ENCODE data around the gene ZDHHC11. TPM values are rescaled to one million over a fixed set of nuclear protein-coding genes. Genes with fewer than 3 reads are reported as not detected.

ZDHHC11 gene
- total and polyA plus RNA-seq, 2 of the 4 experiments (the other 2 are of a cell fraction), result 0.36 to 1.6 TPM

- ATAC-seq (ENCODE audit: low read depth) (no peak), DNase-seq (no peak)
- H3K23ac ChIP-seq (ENCODE audit: low read depth, low read length), result no peak overlapping the region
- no TSS peak for BruUV-seq (replicated peaks)
- no peak overlapping the region for H2BK120ac ChIP-seq (ENCODE audit: low read depth, low read length)
- H3K79me1 ChIP-seq (ENCODE audit: low read depth in 1 of 2, low read length in 2 of 2), result peaks cover 34 to 59% of the 10 kb centered on the region in 2 experiments
- no peak overlapping the region for H2AK9ac ChIP-seq (replicated peaks; ENCODE audit: low read depth, low read length, poor library complexity)
- H4K8ac ChIP-seq (ENCODE audit: low read depth in 2 of 2, low read length in 2 of 2), result no peak overlapping the region
- H3K56ac ChIP-seq (ENCODE audit: extremely low read depth, insufficient read depth, low read length), result no peak overlapping the region
- in situ Hi-C loops (cut with MboI; ENCODE audit: low sequenced_read_pairs), result no loop called here
- peaks cover 68% of the 10 kb centered on the region for H3K36me3 ChIP-seq (ENCODE audit: control insufficient read depth, insufficient read depth, low read length)
- no peak overlapping the region for H3K14ac ChIP-seq (replicated peaks; ENCODE audit: low read depth, low read length)
- no peak overlapping the region for H3K4ac ChIP-seq (ENCODE audit: low read depth, low read length)
- dilution Hi-C loops (cut with HindIII; ENCODE audit: low sequenced_read_pairs, unreplicated experiment), result no loop called here
- H3K18ac ChIP-seq (ENCODE audit: low read depth, low read length), result no peak overlapping the region
- no peak overlapping the region for H3K27ac ChIP-seq (ENCODE audit: insufficient read depth, low read length)
- H4K91ac ChIP-seq (ENCODE audit: insufficient read depth, low read depth, low read length), result no peak overlapping the region
- H2BK15ac ChIP-seq (ENCODE audit: low read depth, low read length), result no peak overlapping the region
- no peak overlapping the region for H3K4me2 ChIP-seq (ENCODE audit: low read depth, low read length)
- peaks cover 16% of the 10 kb centered on the region for H4K20me1 ChIP-seq (ENCODE audit: insufficient read depth, low read length)
- ChIA-PET POLR2A (ENCODE audit: unreplicated experiment) (no interaction called here), CTCF (no interaction called here)
- TF ChIP-seq FOS (IDR thresholded peaks at IDR 0.05; ENCODE audit: low read depth, low read length), result no peak
- no peak for TF ChIP-seq RCOR1 (IDR thresholded peaks at IDR 0.05; ENCODE audit: insufficient replicate concordance, low read length)
- TF ChIP-seq BHLHE40 (IDR thresholded peaks at IDR 0.05; ENCODE audit: low read depth, low read length), result no peak
- TF ChIP-seq, protein P1, sequence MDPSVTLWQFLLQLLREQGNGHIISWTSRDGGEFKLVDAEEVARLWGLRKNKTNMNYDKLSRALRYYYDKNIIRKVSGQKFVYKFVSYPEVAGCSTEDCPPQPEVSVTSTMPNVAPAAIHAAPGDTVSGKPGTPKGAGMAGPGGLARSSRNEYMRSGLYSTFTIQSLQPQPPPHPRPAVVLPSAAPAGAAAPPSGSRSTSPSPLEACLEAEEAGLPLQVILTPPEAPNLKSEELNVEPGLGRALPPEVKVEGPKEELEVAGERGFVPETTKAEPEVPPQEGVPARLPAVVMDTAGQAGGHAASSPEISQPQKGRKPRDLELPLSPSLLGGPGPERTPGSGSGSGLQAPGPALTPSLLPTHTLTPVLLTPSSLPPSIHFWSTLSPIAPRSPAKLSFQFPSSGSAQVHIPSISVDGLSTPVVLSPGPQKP (IDR thresholded peaks at IDR 0.05; ENCODE audit: borderline replicate concordance, low read depth, low read length), result no peak
- no peak for TF ChIP-seq RAD21 (IDR thresholded peaks at IDR 0.05; ENCODE audit: low read length)
- TF ChIP-seq CHD1 (IDR thresholded peaks at IDR 0.05; ENCODE audit: low read depth, low read length), result no peak
- no peak for TF ChIP-seq CEBPB (IDR thresholded peaks at IDR 0.05; ENCODE audit: low read depth, low read length)
- no peak overlapping the region for H2AK5ac ChIP-seq (ENCODE audit: low read depth, low read length)
- no peak overlapping the region for H2BK20ac ChIP-seq (ENCODE audit: low read depth, low read length)
- H4K5ac ChIP-seq (ENCODE audit: low read depth, low read length), result no peak overlapping the region
- no peak overlapping the region for H2BK5ac ChIP-seq (ENCODE audit: low read depth, low read length, poor library complexity, severe bottlenecking)
- no peak overlapping the region for H3K9ac ChIP-seq (ENCODE audit: low read depth, low read length)
- no peak overlapping the region for H3K4me3 ChIP-seq (ENCODE audit: insufficient read depth, low read depth, low read length)
- no peaks in the 10 kb centered on the region for H3K27me3 ChIP-seq (ENCODE audit: control insufficient read depth, insufficient read depth, low read length)
- no CpG with 5 or more reads among the region's 14 CpGs for WGBS, 2 experiments (ENCODE audit: extremely low coverage in 2 of 2, insufficient read length in 1 of 2)
- peaks cover 2% of the 10 kb centered on the region for H3K4me1 ChIP-seq (ENCODE audit: control insufficient read depth, insufficient read depth, low read length)
- intact Hi-C loops (cut with micrococcal nuclease), result no loop called here
- H2AFZ ChIP-seq (replicated peaks; ENCODE audit: low read length, poor library complexity), result no peak overlapping the region
- H3K9me3 ChIP-seq (ENCODE audit: control insufficient read depth, insufficient read depth, low read length), result no peaks in the 10 kb centered on the region
- H3K9me1 ChIP-seq (ENCODE audit: insufficient read depth, low read length), result peaks cover 3% of the 10 kb centered on the region; the same call in 1 of the 2 replicates
Observed at GRCh38 chr5:887947-888637, 37.3 kb upstream of the ZDHHC11 start.
